HG03521 (cell line): ENCODE results near the gene RBFOX1.

Experiments used
- ATAC-seq: cut with Tn5 transposase; IDR thresholded peaks from one replicate; pipeline ENCODE4 v1.9.1; 2021; ENCODE audit warnings: mild to moderate bottlenecking, moderate library complexity; ENCODE audit not compliant: unreplicated experiment

Gene RBFOX1

GRCh38 chr16:7581175-7581574 is 248.5 kb downstream of the RBFOX1 start:
- no peak for ATAC-seq

- no peak for ATAC-seq
Measured at GRCh38 chr16:7583396-7583795, 250.8 kb downstream of the RBFOX1 start.

- ATAC-seq = no peak
Measured at GRCh38 chr16:7584561-7584960, 251.9 kb downstream of the RBFOX1 start.

GRCh38 chr16:7585705-7586104 is 253.1 kb downstream of the RBFOX1 start:
- ATAC-seq = no peak

- no peak for ATAC-seq
Measured at GRCh38 chr16:7590934-7591333, 258.3 kb downstream of the RBFOX1 start.

- no peak for ATAC-seq
Measured at GRCh38 chr16:7596308-7596707, 263.7 kb downstream of the RBFOX1 start.

- ATAC-seq = no peak
Measured at GRCh38 chr16:7597677-7598076, 265.0 kb downstream of the RBFOX1 start.

- ATAC-seq = no peak
Measured at GRCh38 chr16:7601100-7601499, 268.5 kb downstream of the RBFOX1 start.

- ATAC-seq = no peak
Measured at GRCh38 chr16:7602291-7602950, 269.8 kb downstream of the RBFOX1 start.

GRCh38 chr16:7605812-7606211 is 273.2 kb downstream of the RBFOX1 start:
- ATAC-seq = no peak

- ATAC-seq = no peak
Measured at GRCh38 chr16:7612671-7613070, 280.0 kb downstream of the RBFOX1 start.

- no peak for ATAC-seq
Measured at GRCh38 chr16:7613518-7613917, 280.9 kb downstream of the RBFOX1 start.

- no peak for ATAC-seq
Measured at GRCh38 chr16:7614021-7614795, 281.6 kb downstream of the RBFOX1 start.

- ATAC-seq = no peak
Measured at GRCh38 chr16:7615565-7615964, 282.9 kb downstream of the RBFOX1 start.

- no peak for ATAC-seq
Measured at GRCh38 chr16:7624871-7625766, 292.5 kb downstream of the RBFOX1 start.

GRCh38 chr16:7628981-7629380 is 296.3 kb downstream of the RBFOX1 start:
- no peak for ATAC-seq

GRCh38 chr16:7629571-7629970 is 296.9 kb downstream of the RBFOX1 start:
- no peak for ATAC-seq

- no peak for ATAC-seq
Measured at GRCh38 chr16:7637446-7637845, 304.8 kb downstream of the RBFOX1 start.

GRCh38 chr16:7638306-7638705 is 305.7 kb downstream of the RBFOX1 start:
- no peak for ATAC-seq

GRCh38 chr16:7640334-7640733 is 307.7 kb downstream of the RBFOX1 start:
- ATAC-seq = no peak

GRCh38 chr16:7644176-7644575 is 311.5 kb downstream of the RBFOX1 start:
- no peak for ATAC-seq
